Measurements from ENCODE around the gene CAPN10.

CAPN10 gene

DNA sequence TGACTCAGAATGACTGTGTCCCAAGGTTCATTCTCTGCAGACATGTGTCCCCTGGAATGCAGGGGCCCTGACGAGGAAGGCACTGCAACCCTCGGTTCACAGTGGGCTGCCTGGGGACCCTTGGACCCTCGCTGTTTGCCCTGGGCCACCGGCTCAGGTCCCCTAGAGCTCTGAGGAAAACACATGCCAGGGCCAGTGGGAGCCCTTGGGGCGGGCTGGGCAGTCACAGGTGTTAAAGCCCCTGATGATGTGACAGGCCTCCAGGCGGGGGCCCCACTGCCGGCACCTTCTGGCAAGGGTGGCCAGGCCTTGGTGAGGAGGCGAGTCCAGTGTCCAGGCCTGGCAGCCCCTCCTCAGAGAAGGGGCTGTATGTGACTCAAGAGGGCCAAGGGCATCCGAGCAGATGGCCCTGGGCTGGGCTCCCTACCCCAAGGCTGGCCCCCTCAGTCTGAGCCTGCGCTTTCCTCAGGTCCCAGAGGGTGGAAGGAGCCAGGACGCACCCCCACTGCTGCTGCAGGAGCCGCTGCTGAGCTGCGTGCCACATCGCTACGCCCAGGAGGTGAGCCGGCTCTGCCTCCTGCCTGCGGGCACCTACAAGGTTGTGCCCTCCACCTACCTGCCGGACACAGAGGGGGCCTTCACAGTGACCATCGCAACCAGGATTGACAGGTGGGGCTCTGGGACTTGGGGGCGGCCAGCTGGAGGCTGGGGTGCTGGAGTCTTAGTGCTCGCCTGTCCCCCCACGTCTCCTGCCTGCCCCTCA, 11.1 kb downstream of the CAPN10 start:
- in situ Hi-C loops (cut with HindIII; ENCODE audit: low pct_ligation_motif_present, low sequenced_read_pairs): no loop called here
- peaks cover 9% of the 10 kb centered on the region for H3K36me3 ChIP-seq (replicated peaks)
- no peak overlapping the region for H3K4me3 ChIP-seq (ENCODE audit: low read depth, low read length)
- DNase-seq: no peak
- TF ChIP-seq, protein P1, sequence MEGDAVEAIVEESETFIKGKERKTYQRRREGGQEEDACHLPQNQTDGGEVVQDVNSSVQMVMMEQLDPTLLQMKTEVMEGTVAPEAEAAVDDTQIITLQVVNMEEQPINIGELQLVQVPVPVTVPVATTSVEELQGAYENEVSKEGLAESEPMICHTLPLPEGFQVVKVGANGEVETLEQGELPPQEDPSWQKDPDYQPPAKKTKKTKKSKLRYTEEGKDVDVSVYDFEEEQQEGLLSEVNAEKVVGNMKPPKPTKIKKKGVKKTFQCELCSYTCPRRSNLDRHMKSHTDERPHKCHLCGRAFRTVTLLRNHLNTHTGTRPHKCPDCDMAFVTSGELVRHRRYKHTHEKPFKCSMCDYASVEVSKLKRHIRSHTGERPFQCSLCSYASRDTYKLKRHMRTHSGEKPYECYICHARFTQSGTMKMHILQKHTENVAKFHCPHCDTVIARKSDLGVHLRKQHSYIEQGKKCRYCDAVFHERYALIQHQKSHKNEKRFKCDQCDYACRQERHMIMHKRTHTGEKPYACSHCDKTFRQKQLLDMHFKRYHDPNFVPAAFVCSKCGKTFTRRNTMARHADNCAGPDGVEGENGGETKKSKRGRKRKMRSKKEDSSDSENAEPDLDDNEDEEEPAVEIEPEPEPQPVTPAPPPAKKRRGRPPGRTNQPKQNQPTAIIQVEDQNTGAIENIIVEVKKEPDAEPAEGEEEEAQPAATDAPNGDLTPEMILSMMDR (IDR thresholded peaks at IDR 0.05; ENCODE audit: low read depth, low read length, missing control alignments): no peak
- H3K27me3 ChIP-seq (replicated peaks): no peaks in the 10 kb centered on the region
- H3K27ac ChIP-seq: no peak overlapping the region

DNA sequence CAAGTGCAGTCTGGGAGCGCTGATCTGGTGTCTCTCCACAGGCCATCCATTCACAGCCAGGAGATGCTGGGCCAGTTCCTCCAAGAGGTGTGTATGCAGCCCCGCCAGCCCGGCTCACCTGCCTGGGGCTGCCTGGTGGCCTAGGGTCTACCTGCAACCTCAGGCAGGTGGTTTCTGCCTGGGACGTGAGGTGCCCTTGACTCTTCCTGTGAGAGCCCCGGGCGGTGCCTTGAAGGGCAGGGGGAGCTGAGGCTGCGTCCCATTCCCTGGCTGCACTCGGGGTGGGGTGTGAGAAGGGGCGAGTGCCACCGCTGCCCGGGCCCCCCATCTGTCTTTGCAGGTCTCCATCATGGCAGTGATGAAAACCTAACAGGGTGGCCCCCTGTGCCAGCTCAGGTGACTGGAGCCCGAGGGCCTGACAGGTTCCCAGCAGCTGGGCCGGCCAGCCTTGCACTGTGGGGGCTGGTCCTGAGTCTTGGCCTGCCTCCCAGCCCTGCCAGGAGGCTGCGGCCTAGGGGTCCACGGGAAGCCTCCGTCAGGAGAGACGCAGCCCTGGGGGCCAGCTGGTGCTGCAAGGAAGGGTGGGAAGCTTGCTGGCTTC, 11.9 kb downstream of the CAPN10 start:
- no peak overlapping the region for H3K4me3 ChIP-seq (ENCODE audit: low read depth, low read length)
- no peak for DNase-seq
- H3K36me3 ChIP-seq (replicated peaks): peaks cover 9% of the 10 kb centered on the region
- in situ Hi-C loops (cut with HindIII; ENCODE audit: low pct_ligation_motif_present, low sequenced_read_pairs): no loop called here
- no peaks in the 10 kb centered on the region for H3K27me3 ChIP-seq (replicated peaks)
- TF ChIP-seq, protein P1 (IDR thresholded peaks at IDR 0.05; ENCODE audit: low read depth, low read length, missing control alignments): no peak
- no peak overlapping the region for H3K27ac ChIP-seq

DNA sequence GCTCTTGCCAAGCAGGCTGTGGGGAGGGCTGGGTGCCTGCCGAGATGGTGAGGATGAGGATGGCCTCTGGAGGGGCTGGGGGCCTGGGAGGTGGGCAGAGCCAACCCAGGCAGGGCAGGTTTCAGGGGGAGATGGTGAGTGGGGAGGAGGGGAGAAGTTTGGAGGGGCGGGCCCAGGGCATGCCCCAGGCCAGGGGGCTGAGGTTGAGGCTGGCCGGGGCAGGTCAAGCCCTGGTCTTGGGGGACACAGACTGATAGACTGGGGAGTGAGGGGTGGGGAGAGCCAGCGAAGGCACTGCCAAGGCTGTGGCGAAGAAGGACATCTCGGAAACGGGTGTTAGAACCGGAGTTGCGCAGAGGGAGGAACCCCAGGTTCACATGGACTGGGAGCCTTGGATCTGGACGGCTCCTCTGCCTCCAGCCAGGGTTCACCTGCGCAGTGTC, 12.6 kb downstream of the CAPN10 start:
- H3K27me3 ChIP-seq (replicated peaks): no peaks in the 10 kb centered on the region
- TF ChIP-seq, protein P1 (IDR thresholded peaks at IDR 0.05; ENCODE audit: low read depth, low read length, missing control alignments): no peak
- DNase-seq: no peak
- in situ Hi-C loops (cut with HindIII; ENCODE audit: low pct_ligation_motif_present, low sequenced_read_pairs): no loop called here
- no peak overlapping the region for H3K27ac ChIP-seq
- H3K36me3 ChIP-seq (replicated peaks): peaks cover 9% of the 10 kb centered on the region
- H3K4me3 ChIP-seq (ENCODE audit: low read depth, low read length): no peak overlapping the region

DNA sequence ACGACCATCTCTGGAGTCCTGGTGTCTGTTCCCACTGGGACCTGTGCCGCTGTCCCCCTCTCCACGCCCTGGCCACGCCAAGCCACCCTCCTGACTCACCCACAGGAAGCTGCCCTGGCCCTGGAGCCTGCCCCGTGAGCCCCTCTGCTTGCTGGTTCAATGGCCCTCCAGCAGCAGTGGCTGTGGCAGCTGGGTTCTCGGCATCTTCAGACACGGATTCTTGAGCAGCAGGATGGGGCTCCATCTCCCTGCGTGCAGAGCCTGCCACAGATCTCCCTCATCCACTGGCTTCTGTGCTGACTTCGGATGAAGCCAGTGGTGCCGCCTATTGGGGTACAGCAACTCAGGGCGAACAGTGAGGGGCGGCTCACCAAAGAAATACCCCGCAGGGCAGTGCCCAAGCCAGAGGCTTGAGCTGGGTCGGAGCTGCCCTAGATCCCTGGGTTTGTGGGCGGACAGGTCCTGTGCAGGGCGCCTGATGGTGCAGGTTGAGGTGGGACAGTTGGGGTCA, 14.0 kb downstream of the CAPN10 start:
- H3K4me3 ChIP-seq (ENCODE audit: low read depth, low read length): no peak overlapping the region
- DNase-seq: no peak

DNA sequence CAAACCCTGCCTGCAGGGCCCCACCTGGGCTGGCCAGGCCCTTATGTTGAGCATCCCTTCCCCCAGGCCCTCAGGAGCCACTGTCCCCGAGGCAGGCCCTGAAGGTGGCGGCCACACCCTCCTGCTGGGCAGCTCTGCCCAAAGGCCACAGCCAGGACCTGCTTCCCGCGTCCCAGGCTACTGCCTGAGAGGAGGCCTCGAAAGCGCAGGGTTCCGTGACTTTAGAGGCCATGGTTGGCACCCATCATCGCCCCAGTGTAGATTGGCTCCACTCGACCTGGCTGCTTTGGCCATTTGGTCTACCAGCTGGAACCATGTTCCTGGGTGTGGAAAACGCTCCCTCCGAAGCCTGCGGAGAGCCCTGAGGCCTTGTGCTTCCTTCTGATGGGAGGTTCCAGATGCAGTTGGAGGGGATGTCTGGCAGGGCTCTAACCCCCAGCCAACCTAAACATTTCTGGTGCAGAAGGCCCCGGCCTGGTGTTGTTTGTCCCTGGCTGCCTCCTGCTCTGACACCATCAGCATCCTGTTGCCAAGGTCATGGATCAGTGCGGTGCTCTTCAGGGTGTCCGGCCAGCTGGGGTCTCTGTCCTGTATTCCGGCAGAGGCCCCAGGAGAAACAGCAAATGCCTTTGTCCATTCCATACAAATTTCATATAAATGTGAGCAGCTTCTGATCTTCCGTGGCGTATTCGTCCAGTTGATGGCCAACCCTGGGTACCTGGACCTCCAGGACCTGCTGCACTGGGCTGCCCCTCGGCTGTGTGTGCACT, 14.7 kb downstream of the CAPN10 start:
- TF ChIP-seq, protein P1 (IDR thresholded peaks at IDR 0.05; ENCODE audit: low read depth, low read length, missing control alignments): no peak
- Histone ChIP-seq H3K27ac (no peak overlapping the region), H3K4me3 (ENCODE audit: low read depth, low read length) (no peak overlapping the region), H3K36me3 (replicated peaks) (peaks cover 4% of the 10 kb centered on the region), H3K27me3 (replicated peaks) (no peaks in the 10 kb centered on the region)
- in situ Hi-C loops (cut with HindIII; ENCODE audit: low pct_ligation_motif_present, low sequenced_read_pairs): no loop called here
- no peak for DNase-seq

More for the DNA sequence above, 14.0 kb downstream of the CAPN10 start:
- Histone ChIP-seq H3K27ac (no peak overlapping the region), H3K36me3 (replicated peaks) (peaks cover 9% of the 10 kb centered on the region), H3K27me3 (replicated peaks) (no peaks in the 10 kb centered on the region)
- in situ Hi-C loops (cut with HindIII; ENCODE audit: low pct_ligation_motif_present, low sequenced_read_pairs): no loop called here
- TF ChIP-seq, protein P1 (IDR thresholded peaks at IDR 0.05; ENCODE audit: low read depth, low read length, missing control alignments): no peak
